SW480 (cell line): Measurements from ENCODE around the gene PFN3.
A peak's percentile ranks its signal among the peaks of the same experiment; 100 is the strongest.

ENCODE experiments used
- DNase-seq: peaks from one replicate; pipeline ENCODE4 v3.0.0-alpha.2; 2016; ENCODE audit warnings: low spot score

Gene PFN3

DNA sequence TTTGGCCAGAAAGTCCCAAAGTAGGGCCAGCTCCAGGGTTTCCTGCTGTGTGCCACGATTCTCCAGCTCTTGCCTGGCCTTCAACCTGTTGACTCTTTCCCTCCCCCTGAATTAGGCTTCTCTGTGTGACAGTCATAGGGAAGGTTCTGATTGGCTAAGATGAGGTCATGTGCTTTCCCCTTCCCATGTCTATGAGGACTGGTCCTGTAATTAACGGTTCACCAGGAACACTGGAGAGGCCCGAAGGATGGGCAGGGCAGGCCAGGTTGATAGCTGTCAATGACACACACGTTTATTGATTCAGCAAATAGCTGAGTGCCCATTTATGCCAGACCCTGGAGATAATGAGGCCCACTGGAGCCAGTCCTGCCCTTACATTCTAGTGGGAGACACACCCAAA lies 37.2 kb upstream of the PFN3 start:
- peak; percentile 84 for DNase-seq

DNA sequence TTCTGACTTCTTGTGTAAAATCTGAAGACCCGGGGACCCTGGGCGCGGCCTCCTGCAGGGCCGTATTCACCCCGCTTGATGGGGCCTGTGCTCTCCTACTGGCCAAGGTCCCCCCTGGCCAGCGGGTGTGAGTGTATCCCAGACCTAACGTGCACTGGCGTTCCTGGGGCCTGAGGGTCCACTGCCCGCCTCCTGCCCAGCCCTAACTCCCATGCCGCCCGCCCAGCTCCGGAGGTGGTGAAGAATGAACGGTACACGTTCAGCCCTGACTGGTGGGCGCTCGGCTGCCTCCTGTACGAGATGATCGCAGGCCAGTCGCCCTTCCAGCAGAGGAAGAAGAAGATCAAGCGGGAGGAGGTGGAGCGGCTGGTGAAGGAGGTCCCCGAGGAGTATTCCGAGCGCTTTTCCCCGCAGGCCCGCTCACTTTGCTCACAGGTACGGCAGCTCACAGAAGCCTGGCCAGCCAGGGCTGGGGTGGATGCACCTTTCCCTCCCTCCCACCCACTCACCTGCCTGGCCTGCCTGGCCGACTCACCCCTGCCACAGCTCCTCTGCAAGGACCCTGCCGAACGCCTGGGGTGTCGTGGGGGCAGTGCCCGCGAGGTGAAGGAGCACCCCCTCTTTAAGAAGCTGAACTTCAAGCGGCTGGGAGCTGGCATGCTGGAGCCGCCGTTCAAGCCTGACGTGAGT lies 35.5 kb upstream of the PFN3 start:
- DNase-seq: no peak

DNA sequence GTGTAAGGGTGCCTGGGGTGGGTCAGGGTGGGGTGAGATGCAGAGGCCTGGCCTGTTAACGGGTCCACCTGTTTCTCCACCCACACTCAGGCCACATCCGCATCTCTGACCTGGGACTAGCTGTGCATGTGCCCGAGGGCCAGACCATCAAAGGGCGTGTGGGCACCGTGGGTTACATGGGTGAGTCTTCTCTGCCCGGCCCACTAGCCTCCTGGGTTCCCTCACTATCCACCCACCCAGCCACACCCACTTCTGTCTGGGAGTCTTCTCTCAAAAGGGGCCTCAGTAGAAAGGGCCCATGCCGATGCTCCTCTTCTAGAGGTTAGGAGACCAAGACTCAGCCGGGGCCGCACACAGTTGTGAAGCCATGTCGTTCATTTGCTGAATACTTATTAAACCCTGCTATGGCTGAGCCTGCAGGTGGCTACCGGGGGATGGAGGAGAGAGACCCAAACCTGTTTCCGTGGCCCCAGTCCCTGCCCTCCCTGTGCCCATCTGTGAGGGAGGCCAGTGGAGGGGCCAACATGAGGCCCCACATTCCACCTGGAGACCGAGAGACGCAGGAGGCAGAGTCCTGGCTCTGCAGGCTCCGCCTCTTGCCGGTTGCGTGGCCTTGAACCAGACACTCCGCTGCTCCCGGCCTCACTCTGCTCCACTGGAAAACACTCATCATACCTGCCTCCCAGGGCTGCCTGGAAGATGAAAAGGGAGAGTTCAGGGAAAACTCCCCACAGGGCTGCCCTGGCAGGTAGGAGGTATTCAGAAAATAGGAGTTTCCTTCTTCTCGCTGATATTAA lies 34.7 kb upstream of the PFN3 start:
- DNase-seq: peak; percentile 89

DNA sequence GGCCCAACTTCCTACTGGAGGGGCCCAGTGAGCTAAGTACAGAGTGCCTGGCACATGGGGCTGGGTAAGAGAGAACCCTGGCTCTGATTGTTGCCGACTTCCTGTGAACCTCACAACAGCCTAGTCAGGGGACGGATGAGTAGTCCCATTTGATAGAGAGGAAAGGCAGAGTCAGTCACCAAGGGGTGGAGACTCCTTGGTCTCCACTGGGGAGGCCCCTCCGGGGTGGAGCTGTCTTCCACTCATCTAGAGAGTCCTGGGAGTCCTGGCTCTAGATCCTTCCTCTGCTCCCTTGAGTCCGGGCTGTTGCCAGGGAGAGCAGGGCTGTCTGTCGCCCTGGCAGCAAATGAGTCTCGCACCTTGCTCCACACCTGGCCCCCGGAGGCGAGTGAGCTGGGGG lies 34.0 kb upstream of the PFN3 start:
- no peak for DNase-seq

DNA sequence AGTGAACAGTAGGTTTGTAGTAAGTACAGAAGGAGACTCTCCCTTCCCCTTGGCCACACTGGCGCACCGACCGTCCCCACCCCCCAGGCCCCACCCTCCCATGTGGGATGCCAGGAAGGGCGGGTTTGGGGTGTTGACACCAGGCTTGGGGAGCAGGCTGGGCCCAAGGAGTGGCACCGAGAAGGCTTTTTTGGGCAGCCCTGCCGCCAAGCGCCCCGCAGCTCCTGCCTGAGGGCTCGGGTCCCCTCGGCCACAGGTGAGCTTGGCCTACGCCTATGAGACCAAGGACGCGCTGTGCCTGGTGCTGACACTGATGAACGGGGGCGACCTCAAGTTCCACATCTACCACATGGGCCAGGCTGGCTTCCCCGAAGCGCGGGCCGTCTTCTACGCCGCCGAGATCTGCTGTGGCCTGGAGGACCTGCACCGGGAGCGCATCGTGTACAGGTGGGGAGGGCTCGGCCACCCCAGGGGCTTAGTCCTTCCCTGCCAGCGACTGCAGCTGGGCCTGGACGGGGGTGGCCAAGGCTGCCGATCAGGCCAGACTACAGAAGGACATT lies 33.3 kb upstream of the PFN3 start:
- DNase-seq: no peak

DNA sequence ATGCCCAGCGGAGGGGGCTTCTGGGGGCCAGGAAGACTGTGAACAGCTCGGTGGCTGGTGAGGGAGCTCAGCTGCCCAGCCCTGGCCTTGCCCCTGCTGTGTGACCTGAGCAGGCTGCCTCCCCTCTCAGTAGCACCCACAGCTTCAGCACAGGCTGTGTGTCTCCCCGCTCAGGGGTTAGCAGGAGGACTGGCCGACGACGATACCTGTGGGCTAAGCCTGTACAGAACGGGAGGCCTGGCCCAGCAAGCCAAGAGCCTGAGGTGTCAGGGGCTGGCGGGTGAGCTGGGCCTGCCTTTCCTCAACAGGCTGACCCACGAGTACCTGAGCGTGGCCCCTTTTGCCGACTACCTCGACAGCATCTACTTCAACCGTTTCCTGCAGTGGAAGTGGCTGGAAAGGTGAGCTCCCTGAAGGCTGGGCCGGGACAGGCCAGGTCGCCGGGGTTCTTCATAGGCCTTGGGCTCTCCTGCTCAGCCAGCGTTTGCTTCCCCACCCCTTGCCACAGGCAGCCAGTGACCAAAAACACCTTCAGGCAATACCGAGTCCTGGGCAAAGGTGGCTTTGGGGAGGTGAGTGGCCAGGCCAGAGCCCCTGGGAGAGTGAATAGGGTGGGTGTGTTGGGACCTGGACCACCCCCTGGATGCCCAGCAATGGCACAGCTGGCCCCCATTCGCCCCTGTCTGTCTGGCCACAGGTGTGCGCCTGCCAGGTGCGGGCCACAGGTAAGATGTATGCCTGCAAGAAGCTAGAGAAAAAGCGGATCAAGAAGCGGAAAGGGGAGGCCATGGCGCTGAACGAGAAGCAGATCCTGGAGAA lies 32.6 kb upstream of the PFN3 start:
- DNase-seq: no peak

DNA sequence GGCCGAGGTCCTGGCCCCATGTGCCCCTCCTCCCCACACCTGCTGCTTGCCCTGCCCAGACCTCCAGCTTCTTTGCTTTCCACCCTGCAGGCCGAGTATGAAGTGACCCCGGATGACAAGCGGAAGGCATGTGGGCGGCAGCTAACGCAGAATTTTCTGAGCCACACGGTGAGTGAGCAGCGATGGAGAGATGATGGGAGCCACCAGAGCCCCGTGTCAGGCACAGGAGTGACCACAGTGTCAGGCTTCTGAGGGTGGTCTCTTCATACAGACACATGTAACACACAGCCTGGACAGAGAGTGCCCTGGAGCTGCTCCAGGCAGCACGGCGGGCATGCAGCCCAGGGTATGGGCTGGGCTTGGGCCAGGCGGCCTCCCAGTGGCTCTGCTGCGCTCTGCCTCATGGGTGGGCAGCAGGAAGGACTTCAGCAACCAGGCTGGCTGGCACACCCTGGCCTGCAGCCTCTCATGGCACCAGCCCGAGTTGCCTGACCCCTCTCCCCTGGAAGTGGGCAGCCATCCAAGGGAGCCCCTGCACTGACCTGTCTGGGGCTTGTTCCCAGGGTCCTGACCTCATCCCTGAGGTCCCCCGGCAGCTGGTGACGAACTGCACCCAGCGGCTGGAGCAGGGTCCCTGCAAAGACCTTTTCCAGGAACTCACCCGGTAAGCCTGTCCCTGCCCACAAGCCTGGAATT lies 31.8 kb upstream of the PFN3 start:
- DNase-seq: peak; percentile 81

DNA sequence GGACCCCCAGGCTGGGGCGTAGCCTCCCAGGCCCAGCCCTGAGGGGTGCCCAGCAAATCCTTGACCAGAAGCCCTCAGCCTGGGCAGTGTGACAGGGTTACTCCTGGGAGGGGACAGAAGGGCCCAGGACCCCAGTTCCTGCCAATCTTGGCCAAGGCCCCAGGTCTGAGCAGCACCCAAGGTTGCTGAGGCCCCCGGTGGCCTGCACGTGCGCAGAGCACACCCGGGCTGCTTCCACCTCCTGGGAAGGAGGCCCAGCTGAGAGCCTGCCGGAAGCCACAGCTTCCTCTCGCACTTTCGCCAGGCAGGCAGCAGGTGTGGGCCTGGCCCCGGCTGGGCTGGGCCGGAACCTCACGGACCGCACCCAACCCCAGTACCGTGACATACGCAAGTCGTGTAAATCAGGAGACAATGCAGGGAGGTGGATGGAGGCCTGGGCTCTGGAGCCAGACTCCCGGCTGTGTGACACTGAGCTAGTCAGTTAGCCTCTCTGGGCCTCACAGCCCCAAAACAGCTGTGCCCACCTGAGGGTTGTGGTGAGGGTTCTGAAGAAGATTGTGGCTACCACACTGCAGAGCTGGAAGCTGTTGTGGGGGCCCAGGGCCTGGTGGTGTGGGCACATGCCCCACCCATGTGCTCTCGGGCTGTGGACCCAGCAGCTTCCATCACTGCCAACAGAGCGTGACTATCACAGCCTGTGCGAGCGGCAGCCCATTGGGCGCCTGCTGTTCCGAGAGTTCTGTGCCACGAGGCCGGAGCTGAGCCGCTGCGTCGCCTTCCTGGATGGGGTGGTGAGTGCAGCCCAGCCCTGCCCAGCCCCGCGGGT lies 31.1 kb upstream of the PFN3 start:
- DNase-seq: peak; percentile 86

DNA sequence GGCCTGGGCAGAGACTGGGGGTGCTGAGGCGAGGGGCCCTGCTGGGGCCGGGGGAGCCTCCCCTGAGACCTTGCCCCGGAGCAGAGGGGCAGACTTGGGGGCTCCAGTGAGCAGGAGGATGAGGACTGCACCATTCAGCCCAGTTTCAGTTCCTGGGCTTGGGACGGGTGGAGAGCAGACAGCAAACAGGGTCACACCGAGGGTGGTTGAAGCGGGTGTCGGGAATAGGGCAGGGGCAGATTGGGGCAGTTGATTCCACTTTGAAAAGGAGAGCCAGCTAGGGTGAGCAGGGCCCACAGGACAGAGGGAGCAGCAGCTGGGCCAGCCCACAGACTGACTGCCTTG lies 30.5 kb upstream of the PFN3 start:
- peak; percentile 0 for DNase-seq

DNA sequence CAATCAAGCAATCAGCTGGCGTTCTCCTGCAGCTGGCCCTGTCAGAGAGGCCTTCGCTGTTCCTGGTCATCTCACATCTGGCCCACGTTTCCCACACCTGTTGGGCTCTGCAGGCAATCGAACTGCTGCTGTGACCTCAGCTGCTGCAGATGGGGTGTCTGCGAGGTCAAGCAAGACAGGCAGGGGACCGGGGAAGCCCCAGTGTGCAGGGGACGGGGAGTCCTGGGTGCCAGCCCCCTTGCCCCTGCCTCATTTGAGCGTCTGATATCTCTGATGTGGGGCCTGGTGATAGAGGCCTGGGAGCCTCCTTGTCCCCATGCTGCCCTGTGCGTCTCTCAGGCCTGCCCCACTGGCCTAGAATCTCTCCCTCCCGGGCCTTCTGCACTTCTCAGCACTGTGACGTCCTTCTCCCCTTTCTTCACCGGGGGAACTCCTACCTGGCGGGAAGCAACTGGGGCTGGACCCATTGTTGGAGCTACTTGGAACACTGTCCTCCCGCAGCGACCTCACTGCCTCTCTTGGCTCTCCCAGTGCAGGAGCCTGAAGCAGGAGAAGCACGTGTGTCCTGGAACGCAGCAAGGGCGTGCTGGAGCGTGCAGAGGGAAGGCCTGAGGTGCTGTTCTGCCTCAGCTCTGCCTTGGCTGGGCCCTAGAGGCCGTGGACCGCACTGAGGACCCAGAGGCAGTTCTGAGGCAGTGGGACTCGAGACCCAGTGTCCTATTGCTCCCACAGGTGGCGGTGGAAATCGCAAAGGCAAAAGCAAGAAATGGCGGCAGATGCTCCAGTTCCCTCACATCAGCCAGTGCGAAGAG lies 29.9 kb upstream of the PFN3 start:
- DNase-seq: no peak

DNA sequence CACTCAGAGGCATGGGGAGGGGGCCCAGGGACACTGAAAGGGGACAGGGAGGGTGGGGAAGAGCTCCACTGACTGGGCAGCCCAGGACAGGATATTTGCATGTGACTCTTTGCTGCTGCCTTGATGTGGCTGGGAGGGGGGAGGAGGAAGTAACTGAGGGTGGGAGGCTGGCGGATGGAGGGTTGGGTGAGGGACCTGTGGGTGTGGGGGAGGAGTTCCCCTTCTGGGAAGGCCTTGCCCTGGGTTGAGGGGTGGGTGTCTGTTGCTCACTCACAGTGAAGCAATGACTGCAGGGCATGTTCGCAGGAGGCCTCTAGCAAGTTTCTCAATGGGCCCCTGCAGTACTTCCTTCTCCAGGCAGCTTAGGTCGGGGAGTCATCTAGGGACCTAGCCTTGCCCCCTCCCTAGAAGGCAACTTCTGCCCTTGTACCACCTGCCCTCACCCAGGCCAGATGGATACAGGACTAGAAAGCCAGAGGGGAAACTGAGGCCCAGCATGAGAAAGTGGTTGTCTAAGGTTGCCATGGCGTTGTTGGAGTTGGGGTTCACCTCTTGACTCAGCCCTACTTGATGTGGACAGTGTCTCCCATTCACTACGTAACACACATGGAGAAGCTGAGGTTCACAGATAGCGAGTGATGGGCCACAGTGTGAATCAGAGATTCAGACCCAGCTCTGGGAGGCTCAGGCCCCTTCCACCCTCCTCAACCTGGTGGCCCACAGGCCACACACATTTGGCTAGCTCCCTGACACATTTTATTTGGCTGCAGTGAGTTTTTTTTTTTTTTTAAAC lies 29.0 kb upstream of the PFN3 start:
- DNase-seq: peak; percentile 57

DNA sequence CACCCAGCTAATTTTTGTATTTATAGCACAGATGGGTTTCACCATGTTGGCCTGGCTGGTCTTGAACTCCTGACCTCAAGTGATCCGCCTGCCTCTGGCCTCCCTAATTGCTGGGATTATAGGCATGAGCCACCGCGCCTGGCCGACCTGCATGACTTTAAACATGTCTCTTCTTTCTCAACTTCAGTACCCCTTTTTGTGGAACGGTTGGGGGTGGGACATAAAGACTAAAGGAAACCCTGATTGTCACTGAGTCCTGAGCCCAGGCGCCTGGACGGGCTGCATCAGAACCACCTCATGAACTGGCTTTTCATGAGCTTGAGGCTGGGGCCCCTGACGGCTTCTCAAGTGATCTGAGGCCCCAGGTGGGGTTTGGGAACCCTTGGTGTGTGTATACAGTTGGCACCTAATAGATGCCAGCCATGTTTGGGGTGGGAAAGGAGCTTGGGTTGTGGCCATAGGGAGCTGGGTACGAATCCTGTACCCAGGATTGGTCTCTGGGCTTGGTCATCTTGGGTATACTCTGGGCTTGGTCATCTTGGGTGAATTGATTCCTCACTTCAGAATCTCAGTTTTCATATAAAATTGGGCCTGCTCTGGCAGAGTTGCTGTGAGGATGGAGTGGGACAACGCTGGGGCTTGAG lies 28.2 kb upstream of the PFN3 start:
- no peak for DNase-seq

DNA sequence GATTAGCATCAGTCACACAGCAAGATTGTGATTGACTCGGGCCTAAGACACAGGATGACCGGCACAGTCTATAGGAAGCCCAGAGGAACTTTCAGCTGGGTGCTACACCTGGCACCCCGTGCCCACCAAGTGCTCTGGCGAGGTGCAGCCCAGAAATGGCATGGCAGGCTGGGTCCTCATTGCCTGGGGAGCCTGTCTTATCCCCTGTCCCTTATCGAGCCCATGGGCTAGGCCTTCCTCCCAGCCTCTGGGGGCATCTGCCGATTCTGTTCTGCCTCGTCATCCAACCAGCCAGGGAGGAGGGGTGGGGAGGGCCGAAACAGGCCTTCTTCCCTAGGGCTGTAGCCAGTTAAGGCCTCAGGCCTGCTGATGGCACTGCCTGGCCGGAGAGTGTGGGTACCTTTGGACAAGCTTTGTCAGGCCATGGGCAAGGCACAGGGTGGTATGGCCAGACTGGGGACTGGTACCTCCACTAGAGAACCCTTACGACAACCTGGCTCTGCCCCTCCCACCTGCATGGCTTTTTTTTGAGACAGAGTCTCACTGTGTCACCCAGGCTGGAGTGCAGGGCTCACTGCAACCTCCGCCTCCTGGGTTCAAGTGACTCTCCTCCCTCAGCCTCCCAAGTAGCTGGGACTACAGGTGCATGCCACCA lies 27.6 kb upstream of the PFN3 start:
- DNase-seq: no peak

DNA sequence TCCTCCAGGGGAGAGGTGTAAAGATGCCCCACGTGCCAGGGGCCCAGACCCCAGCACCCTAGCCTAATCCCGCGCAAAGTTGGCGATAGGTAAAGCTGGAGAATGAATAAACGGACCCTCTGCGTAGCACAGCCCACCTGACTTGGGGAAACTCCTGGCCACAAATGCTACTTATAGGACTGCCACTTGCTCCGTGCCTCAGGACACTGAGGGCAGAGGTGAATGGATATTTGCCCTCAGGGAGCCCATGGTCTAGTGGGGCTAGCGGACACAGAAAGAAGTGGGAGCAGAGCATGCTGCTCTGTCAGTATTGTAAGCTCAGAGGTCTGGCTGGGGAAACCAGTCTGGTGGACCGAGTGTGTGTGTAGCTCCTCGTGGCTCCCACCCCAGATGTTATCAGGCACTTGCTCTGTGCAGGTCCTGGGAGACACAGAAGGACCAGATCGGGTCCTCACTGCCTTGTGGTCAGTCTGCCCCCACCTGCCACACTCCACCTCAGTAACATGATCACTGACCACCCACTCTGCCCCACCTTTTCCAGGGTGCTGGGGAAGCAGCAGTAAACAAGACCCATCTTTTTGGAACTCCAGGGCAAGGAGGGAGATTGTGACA lies 26.9 kb upstream of the PFN3 start:
- no peak for DNase-seq

DNA sequence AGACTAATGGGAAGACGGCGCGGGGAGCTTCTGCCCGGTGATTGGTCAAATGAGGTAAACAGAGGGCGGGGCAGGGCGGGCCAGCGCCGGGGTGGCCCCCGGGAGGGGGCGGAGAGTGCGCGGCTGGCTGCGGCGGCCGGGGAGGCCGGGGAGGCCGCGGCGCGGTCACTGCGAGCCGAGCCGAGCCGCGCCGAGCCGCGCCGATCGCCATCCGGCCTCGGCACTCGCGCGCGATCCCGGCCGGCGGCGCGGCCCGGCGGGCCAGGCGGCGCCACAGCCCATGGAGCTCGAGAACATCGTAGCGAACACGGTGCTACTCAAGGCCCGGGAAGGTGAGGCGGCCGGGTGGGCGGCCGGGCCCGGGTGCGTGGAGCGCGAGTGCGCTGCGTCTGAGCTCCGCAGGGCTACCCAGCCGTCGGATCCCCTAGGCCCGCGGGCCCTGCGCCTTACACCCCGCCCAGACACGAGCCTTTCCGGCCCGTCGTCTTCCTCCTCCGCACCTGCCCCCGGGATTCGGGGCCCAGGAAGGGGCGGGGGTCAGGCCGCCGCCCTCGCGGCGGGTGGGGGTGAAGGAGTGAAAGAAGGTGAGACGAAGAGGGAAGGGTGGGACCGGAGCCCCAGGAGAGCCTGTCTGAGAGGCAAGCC lies 26.2 kb upstream of the PFN3 start, which contains the start of gene GRK6:
TSS of gene GRK6 (plus strand) at position 111 of the 645 bp plus-strand sequence. CDS start at position 281, 170 bp downstream.
- DNase-seq: peak; percentile 58

DNA sequence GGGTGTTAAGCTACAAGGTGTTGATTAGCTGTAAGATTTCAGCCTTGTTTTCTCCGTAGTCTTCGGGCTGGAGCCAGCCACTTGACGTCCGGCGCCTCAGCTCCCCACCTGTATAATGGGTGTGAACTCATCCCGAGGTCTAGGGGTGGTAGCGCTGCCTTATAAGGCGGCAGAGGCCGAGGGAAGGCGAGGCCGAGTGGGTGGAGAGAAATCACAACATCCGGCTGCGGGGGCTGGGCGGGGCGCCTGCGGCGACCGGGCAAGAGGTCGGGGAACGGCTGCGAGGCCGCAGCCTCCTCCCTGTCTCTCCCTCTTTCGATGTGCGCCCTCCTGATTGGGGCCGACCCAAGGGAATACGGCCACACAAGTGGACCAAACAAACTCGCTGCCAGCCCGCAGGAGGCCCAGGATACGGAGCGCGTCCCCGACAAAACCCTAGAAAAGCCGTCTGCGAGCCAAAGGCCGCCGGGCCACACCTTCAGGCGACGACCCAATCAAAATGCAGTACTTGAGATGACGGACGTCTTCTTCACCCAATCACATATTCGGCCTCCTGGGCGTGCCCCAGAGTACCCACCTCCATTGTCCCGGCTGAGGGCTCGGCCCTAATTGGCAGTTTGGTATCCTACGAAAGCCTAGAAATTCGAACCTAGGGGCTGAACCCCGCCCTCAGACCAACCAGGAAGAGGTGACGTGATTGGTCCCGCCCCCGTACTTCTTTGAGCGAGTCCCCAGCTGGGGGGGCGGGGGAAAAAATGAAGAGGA lies 25.5 kb upstream of the PFN3 start:
- DNase-seq: peak; percentile 100
